ENCODE measurements around the gene FAM81B.
A peak's percentile ranks its signal among the peaks of the same experiment; 100 is the strongest.

FAM81B gene

GRCh38 chr5:95403996-95404395 is 12.8 kb downstream of the FAM81B start:
- DNase-seq (ENCODE audit: low spot score) = peak; percentile 11

DNA sequence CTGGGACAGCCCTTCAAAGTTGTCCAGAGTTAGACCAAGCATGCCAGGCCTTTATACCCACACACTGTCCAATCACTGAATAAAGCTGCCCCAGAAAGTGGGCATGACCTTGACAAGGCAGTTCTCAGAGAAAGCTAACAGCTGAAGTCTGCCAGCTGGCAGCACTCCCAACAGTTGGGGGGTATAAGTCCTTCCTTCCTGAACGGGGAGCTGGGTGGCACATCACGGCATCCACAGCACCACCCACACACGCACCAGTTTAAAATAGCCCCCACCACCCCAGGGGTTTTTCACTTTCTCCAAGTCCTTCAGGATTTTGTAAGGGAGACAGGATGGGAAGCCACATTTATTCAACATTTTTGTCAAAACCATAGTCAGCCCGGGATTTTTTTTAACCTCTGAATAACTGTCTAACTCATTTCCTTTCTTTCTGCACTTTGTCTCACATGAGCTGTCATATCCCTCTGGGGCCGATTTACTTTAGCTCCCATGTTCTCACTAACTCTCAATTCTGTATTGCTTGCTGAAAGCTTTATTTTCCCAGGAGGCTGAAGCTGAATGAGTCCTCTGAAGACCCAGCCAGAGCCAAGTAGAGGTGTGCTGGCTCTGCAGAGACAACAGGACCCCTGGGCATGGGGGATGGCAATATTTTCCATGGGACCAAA is 15.4 kb downstream of the FAM81B start:
- no peak for DNase-seq (ENCODE audit: low spot score)

GRCh38 chr5:95410279-95410678 is 19.1 kb downstream of the FAM81B start:
- no peak for DNase-seq (ENCODE audit: low spot score)

GRCh38 chr5:95411474-95411873 is 20.3 kb downstream of the FAM81B start:
- no peak for DNase-seq (ENCODE audit: low spot score)

DNA sequence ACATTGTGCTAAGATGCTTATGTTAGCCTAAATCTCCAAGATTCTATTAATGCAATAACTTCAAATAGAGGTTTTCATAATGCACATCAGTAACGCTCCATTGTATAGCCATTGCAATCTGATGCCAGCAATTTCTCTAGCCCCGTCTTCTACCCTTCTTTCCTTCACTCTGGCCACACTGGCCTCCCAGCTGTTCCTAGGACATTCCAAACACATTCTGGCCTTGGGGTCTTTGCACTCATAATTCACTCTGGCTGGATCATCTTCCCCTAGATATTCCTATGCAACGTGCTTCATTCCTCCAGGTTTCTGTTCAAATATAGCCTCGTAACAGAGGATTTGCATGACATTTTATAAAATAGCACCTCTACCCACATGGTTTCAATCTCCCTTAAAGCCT is 23.3 kb downstream of the FAM81B start:
- no peak for DNase-seq (ENCODE audit: low spot score)

DNA sequence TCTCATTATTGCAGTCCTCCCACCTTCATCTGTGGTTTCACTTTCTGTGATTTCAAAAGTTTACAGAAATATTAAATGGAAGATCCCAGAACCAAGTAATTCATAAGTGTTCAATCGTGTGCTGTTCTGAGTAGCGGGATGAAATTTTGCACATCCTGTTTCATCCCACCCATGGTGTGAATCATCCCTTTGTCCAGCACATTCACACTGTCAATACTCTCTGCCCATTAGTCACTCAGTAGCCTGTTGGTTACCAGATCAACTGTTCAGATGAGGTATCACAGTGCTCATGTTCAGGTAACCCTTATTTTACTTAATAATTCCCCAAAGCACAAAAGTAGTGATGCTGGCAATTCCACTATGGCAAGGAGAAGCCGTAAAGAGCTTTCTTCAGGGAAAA is 26.8 kb downstream of the FAM81B start:
- no peak for DNase-seq (ENCODE audit: low spot score)

GRCh38 chr5:95422838-95423237 is 31.7 kb downstream of the FAM81B start:
- no peak for DNase-seq (ENCODE audit: low spot score)

DNA sequence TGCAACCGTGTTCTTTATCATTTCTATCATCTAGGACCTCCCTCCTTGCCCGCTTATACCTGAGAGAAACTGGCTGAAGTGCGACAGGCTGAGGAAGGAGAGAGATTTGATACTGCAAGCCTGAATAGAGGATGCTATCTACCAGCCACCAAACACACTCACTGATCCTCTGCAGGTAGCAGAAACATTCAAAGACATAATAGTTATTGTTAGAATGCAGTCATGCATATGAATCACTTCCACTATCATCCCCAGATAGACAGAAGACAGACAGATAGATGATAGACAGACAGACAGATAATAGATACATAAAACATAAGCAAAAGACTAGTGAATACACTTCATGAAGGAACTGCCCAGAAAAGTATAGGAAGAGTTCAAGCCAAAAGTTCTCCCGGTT is 32.9 kb downstream of the FAM81B start:
- no peak for DNase-seq (ENCODE audit: low spot score)

DNA sequence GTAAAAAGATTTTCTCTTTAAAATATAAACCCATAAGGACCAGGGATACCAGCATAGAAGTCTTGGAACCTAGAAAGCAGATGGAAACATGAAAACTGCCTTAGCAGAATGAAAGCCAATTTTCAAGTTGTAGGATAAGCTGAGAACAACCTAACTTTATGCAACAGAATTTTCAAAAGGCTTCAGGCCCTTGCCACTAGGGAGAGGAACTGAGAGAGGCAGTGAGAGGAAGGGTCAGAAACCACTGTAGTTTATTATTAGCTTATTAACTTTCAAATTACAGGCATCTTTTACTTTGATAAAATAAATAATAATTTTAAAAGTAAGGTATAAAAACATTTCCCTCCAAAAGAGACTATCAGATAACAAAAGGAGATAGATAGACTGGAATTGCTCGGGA is 33.4 kb downstream of the FAM81B start:
- DNase-seq (ENCODE audit: low spot score) = no peak

DNA sequence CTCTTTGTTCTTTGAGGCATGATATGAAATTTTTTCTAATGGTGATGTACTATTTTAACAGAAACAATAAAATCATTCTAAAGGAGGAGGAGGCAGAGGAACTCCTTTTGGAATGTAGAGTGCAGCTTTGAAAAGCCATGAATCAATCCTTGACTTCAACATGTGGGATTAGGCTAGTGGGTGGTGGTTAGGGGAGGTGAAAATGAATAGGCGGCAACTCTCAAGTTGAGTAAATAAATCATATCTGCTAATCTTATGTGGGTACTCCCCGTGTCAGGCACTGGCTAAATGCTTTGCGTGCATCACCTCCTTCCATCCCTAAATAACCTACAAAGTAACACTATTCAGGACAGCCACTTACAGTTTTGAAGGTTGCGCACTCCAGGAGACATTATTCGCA is 35.1 kb downstream of the FAM81B start:
- no peak for DNase-seq (ENCODE audit: low spot score)

DNA sequence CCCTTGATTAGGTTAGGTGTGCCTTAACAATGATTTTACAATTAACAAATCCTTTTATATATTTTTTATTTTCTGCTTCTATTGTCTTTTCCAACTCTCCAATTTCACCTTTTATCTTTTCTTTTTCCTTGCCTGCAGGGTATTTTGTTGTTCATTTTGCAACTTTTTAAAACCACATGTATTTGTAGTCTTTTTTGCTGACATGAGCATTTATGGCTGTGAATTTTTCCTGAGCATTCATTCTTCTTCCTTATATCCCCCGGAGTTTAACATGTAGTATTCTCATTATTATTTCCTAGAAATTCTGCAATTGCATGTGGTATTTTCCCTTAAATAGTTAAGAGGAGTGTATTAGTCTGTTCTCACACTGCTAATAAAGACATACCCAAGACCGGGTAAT is 41.6 kb downstream of the FAM81B start:
- DNase-seq (ENCODE audit: low spot score) = no peak

GRCh38 chr5:95439801-95440493 is 48.8 kb downstream of the FAM81B start:
- DNase-seq (ENCODE audit: low spot score) = no peak

DNA sequence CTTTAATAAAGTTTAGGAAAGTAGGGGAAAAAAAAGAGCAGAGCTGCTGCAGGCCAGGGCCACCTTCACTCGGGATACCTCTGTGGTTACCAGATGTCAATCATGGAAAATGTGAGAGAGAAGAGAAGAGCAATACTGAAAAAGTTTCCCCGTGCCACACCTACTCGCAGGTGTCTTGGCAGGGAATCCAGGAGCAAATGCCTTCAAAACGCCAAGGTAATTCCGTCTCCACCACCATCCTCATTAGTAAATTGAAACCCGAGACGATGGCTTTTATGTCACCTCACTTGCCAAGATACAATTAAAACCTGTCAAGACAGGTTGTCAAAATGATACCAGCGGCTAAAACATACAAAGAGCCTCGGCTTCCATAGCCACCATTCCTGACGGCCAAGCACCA is 49.7 kb downstream of the FAM81B start:
- DNase-seq (ENCODE audit: low spot score) = no peak

- no peak for DNase-seq (ENCODE audit: low spot score)
Measured at GRCh38 chr5:95441636-95442035, 50.5 kb downstream of the FAM81B start.

DNA sequence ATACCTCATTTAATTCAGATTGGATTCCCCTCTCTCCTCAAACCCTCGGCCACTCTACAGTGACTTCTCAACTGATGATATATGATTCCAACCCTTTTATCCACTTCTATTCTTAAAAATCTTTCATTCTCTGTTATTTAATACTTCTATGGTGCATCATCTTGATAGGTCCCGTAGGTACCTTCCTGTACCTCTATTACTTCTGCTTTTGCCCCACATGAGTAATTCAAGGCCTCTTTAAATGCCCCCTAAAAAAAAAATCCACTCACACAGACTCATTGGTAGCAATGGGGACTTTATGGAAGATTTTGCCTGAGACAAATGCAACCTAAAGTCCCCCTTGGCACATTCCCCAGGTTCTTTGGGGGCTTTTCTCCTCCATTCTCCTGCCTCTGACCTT is 54.3 kb downstream of the FAM81B start:
- DNase-seq (ENCODE audit: low spot score) = no peak

GRCh38 chr5:95445995-95446394 is 54.8 kb downstream of the FAM81B start:
- no peak for DNase-seq (ENCODE audit: low spot score)

DNA sequence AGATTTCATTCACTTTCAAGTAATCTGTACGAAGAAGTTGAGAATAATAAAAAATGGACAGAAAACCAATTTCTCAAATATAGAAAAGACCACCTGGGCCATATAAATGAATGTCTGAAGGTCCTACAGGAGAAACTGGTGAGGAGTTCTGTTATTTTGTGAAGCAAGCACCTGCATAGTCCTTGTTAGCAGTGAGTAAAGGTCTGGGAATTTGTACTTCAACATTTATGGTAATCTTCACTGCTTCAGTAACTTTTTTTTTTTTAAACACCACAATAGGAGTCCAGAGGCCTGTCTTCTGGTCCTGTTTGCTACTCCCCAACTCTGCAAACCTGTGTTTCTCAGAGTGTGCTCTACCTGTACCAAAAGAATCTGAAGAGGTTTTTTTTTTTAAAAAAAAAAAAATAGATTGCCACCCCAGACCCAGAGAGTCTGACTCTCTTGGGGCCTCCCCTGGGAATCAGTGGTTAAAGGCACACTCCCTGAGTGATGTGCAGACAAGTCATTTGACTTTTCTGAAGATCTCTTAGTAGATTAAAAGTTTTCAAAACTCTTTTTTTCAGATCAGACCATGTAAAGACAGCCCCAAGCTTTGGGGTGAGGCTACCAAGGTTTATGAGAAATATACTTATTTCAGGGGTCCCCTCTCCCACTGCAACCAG is 55.5 kb downstream of the FAM81B start:
- DNase-seq (ENCODE audit: low spot score) = no peak

GRCh38 chr5:95447961-95448360 is 56.8 kb downstream of the FAM81B start:
- no peak for DNase-seq (ENCODE audit: low spot score)

GRCh38 chr5:95448789-95449188 is 57.6 kb downstream of the FAM81B start:
- peak; percentile 5 for DNase-seq (ENCODE audit: low spot score)

- DNase-seq (ENCODE audit: low spot score) = no peak
Measured at GRCh38 chr5:95449460-95449859, 58.3 kb downstream of the FAM81B start.

- no peak for DNase-seq (ENCODE audit: low spot score)
Measured at GRCh38 chr5:95454536-95454935, 63.4 kb downstream of the FAM81B start.

DNA sequence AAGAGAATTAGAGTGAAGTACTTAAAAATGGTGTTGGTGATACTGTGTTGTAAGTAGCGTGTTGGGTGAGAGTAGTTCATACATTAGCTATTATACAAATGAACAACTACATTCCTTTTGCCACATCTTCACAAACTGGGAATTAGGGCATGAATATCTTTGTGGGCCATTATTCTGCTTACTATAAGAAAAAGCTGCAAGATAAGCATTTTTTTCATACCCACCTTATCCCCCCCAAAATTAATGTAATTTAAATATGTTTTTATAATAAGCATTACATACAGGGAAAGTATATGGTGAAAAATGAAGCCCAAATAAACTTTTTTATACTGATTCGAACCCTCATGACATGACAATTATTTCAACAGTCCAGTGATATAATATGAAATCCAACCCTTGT is 69.5 kb downstream of the FAM81B start:
- DNase-seq (ENCODE audit: low spot score) = no peak

GRCh38 chr5:95471487-95471886 is 80.3 kb downstream of the FAM81B start:
- DNase-seq (ENCODE audit: low spot score) = no peak

- DNase-seq (ENCODE audit: low spot score) = no peak
Measured at GRCh38 chr5:95471942-95472341, 80.8 kb downstream of the FAM81B start.

All from pons (tissue), 1 donor.